ENCODE data around the gene CCDC91. TPM values are rescaled to one million over a fixed set of nuclear protein-coding genes. Genes with fewer than 3 reads are reported as not detected.
A peak's percentile ranks its signal among the peaks of the same experiment; 100 is the strongest.

CCDC91 gene
- total RNA-seq, 4 donors from 2014 or later: 19.0 to 38.1 (median 23.1) TPM

GRCh38 chr12:28550757-28551704 lies 360.8 kb downstream of the CCDC91 start:
- WGBS: 50% methylated on average over 4 of the region's 4 CpGs
- Histone ChIP-seq H3K27ac (peak overlapping the region; percentile 12), H3K4me1 (peaks cover 4% of the 10 kb centered on the region), H3K27me3 (no peaks in the 10 kb centered on the region), H3K36me3 (no peaks in the 10 kb centered on the region), H3K4me3 (no peak overlapping the region), H3K9me3 (no peaks in the 10 kb centered on the region)
- no peak for DNase-seq (ENCODE audit: low spot score in 2 of 2)
- TF ChIP-seq EP300 (IDR thresholded peaks at IDR 0.05) (no peak), POLR2A (IDR thresholded peaks at IDR 0.05) (no peak)
- TF ChIP-seq, protein P1, sequence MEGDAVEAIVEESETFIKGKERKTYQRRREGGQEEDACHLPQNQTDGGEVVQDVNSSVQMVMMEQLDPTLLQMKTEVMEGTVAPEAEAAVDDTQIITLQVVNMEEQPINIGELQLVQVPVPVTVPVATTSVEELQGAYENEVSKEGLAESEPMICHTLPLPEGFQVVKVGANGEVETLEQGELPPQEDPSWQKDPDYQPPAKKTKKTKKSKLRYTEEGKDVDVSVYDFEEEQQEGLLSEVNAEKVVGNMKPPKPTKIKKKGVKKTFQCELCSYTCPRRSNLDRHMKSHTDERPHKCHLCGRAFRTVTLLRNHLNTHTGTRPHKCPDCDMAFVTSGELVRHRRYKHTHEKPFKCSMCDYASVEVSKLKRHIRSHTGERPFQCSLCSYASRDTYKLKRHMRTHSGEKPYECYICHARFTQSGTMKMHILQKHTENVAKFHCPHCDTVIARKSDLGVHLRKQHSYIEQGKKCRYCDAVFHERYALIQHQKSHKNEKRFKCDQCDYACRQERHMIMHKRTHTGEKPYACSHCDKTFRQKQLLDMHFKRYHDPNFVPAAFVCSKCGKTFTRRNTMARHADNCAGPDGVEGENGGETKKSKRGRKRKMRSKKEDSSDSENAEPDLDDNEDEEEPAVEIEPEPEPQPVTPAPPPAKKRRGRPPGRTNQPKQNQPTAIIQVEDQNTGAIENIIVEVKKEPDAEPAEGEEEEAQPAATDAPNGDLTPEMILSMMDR (IDR thresholded peaks at IDR 0.05): no peak

DNA sequence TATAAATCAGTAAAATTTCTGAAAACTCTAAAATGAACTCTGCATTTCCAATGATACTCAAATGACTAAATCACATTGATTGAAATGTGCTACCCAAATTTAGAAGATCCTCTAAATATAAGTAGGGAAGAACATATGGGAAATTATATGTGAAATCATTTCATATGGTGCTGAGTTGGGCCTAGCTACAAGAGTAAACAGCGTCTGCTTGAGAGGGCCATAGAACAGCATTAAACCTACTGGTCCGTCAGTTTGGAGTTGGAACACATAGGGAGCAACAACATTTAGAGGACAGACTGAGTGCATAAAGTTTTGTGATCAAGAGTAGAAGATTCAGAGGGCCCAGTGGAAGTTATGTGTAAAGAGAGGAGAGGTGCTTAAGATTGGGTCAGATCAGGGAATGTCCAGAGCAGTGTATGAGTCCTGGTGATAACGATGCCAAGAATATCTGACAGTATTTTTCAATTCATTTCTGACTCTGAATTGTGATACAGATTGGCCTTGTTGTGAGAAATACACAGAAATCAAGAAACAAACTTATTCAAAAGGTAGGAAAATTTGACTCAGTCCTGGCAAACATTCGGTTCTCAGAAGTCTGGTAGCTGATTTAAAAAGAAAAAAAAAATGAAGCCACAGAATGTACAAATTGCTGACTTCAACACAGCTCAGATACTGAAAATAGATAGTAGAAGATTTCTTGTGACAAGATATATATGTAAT lies 362.2 kb downstream of the CCDC91 start:
- TF ChIP-seq EP300 (IDR thresholded peaks at IDR 0.05) (no peak), POLR2AphosphoS5 (IDR thresholded peaks at IDR 0.05) (no peak), POLR2A (IDR thresholded peaks at IDR 0.05) (no peak)
- TF ChIP-seq, protein P1 (IDR thresholded peaks at IDR 0.05): no peak
- Histone ChIP-seq H3K4me1 (peaks cover 4% of the 10 kb centered on the region), H3K4me3 (no peak overlapping the region), H3K27me3 (no peaks in the 10 kb centered on the region), H3K9me3 (no peaks in the 10 kb centered on the region), H3K36me3 (no peaks in the 10 kb centered on the region), H3K27ac (no peak overlapping the region)
- WGBS: 81% methylated on average over 4 of the region's 4 CpGs
- no peak for DNase-seq (ENCODE audit: low spot score in 2 of 2)

GRCh38 chr12:28555748-28556147 lies 365.5 kb downstream of the CCDC91 start:
- WGBS: 61% methylated on average over 4 of the region's 4 CpGs
- Histone ChIP-seq H3K4me1 (peaks cover 4% of the 10 kb centered on the region), H3K4me3 (no peak overlapping the region), H3K27me3 (no peaks in the 10 kb centered on the region), H3K36me3 (no peaks in the 10 kb centered on the region), H3K27ac (no peak overlapping the region), H3K9me3 (no peaks in the 10 kb centered on the region)
- TF ChIP-seq POLR2AphosphoS5 (IDR thresholded peaks at IDR 0.05) (no peak), POLR2A (IDR thresholded peaks at IDR 0.05) (no peak), EP300 (IDR thresholded peaks at IDR 0.05) (no peak)
- TF ChIP-seq, protein P1 (IDR thresholded peaks at IDR 0.05): no peak
- no peak for DNase-seq (ENCODE audit: low spot score in 2 of 2)

DNA sequence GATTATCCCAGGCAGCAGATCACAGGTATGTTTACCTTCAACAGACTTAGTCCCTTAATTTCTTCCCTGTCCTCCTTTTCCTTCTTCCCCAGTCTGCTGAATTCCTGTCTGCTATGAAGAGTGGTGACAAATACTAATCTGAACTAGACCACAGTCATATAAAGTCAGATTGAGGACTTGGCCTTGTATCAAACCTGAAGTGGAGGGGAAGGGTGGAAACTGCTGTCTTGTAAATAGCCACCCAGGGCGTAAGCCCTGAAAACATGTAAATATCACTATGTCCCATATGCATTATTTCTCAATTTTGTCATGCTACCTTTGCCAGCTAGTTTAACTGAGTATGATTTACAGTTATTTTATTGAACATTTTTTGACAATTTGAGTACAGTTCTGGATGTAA lies 368.0 kb downstream of the CCDC91 start:
- 90% methylated on average over 1 of the region's 1 CpG for WGBS
- H3K27me3 ChIP-seq: no peaks in the 10 kb centered on the region
- peaks cover 6% of the 10 kb centered on the region for H3K4me1 ChIP-seq
- no peaks in the 10 kb centered on the region for H3K9me3 ChIP-seq
- no peak for DNase-seq (ENCODE audit: low spot score in 2 of 2)
- no peak for TF ChIP-seq EP300 (IDR thresholded peaks at IDR 0.05)
- TF ChIP-seq, protein P1 (IDR thresholded peaks at IDR 0.05): no peak
- TF ChIP-seq POLR2AphosphoS5 (IDR thresholded peaks at IDR 0.05): no peak
- TF ChIP-seq POLR2A (IDR thresholded peaks at IDR 0.05): no peak
- no peak overlapping the region for H3K4me3 ChIP-seq
- no peak overlapping the region for H3K27ac ChIP-seq
- H3K36me3 ChIP-seq: no peaks in the 10 kb centered on the region

- no peaks in the 10 kb centered on the region for H3K36me3 ChIP-seq
- TF ChIP-seq POLR2AphosphoS5 (IDR thresholded peaks at IDR 0.05) (no peak), POLR2A (IDR thresholded peaks at IDR 0.05) (no peak), EP300 (IDR thresholded peaks at IDR 0.05) (no peak)
- TF ChIP-seq, protein P1 (IDR thresholded peaks at IDR 0.05): no peak
- DNase-seq (ENCODE audit: low spot score in 2 of 2): no peak
- WGBS: 80% methylated on average over 3 of the region's 3 CpGs
- no peak overlapping the region for H3K4me3 ChIP-seq
- peak overlapping the region; percentile 21 for H3K27ac ChIP-seq
- H3K4me1 ChIP-seq: peaks cover 5% of the 10 kb centered on the region
- H3K27me3 ChIP-seq: no peaks in the 10 kb centered on the region
- H3K9me3 ChIP-seq: no peaks in the 10 kb centered on the region
Measured at GRCh38 chr12:28563286-28563685, 373.0 kb downstream of the CCDC91 start.

Measured in suprapubic skin (tissue), 4 donors.